ENCODE measurements around the gene PFN2.
A peak's percentile ranks its signal among the peaks of the same experiment; 100 is the strongest.

GRCh38 chr3:149967086-149967685 is 3.5 kb downstream of the PFN2 start:
- TF ChIP-seq, protein P1, sequence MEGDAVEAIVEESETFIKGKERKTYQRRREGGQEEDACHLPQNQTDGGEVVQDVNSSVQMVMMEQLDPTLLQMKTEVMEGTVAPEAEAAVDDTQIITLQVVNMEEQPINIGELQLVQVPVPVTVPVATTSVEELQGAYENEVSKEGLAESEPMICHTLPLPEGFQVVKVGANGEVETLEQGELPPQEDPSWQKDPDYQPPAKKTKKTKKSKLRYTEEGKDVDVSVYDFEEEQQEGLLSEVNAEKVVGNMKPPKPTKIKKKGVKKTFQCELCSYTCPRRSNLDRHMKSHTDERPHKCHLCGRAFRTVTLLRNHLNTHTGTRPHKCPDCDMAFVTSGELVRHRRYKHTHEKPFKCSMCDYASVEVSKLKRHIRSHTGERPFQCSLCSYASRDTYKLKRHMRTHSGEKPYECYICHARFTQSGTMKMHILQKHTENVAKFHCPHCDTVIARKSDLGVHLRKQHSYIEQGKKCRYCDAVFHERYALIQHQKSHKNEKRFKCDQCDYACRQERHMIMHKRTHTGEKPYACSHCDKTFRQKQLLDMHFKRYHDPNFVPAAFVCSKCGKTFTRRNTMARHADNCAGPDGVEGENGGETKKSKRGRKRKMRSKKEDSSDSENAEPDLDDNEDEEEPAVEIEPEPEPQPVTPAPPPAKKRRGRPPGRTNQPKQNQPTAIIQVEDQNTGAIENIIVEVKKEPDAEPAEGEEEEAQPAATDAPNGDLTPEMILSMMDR (IDR thresholded peaks at IDR 0.05; ENCODE audit: insufficient read depth, low read depth, low read length) = peak; percentile 50
- no peak for TF ChIP-seq EZH2 (IDR thresholded peaks at IDR 0.05; ENCODE audit: insufficient read depth, low read length)

All from astrocyte (in vitro differentiated cells and primary cell).